Activated naive CD4-positive, alpha-beta T cell treated with anti-CD3 and anti-CD28 coated beads, Interleukin-2, amount 10 ng/mL, durations not matched to agents 7 days and 5 days (primary cell): ENCODE results near the gene PITPNC1.

ENCODE experiments used
- CTCF ChIA-PET: fragments of 350-600 bp; sonication (Branson Sonifier 250); formaldehyde crosslinking; loops from one replicate; lab custom pipeline; 2021; ENCODE audit warnings: antibody characterized with exemption; lab: Charles Lee
- DNase-seq: peaks from one replicate; pipeline ENCODE4 v3.0.0-alpha.2; 2020
- H3K27ac Mint-ChIP-seq: one replicate; pipeline ENCODE4 v1.8.0; 2021; ENCODE audit warnings: mild to moderate bottlenecking, moderate library complexity, mixed read lengths
- H3K27me3 Mint-ChIP-seq: one replicate; pipeline ENCODE4 v1.8.0; 2021; ENCODE audit warnings: mild to moderate bottlenecking, mixed read lengths
- H3K36me3 Mint-ChIP-seq: one replicate; pipeline ENCODE4 v1.8.0; 2021; ENCODE audit warnings: mixed read lengths
- H3K4me1 Mint-ChIP-seq: one replicate; pipeline ENCODE4 v1.8.0; 2021; ENCODE audit warnings: mixed read lengths
- H3K4me3 Mint-ChIP-seq: one replicate; pipeline ENCODE4 v1.8.0; 2021; ENCODE audit warnings: mild to moderate bottlenecking, moderate library complexity, mixed read lengths
- H3K9me3 Mint-ChIP-seq: one replicate; pipeline ENCODE4 v1.8.0; 2021; ENCODE audit warnings: mixed read lengths

The PITPNC1 gene

DNA sequence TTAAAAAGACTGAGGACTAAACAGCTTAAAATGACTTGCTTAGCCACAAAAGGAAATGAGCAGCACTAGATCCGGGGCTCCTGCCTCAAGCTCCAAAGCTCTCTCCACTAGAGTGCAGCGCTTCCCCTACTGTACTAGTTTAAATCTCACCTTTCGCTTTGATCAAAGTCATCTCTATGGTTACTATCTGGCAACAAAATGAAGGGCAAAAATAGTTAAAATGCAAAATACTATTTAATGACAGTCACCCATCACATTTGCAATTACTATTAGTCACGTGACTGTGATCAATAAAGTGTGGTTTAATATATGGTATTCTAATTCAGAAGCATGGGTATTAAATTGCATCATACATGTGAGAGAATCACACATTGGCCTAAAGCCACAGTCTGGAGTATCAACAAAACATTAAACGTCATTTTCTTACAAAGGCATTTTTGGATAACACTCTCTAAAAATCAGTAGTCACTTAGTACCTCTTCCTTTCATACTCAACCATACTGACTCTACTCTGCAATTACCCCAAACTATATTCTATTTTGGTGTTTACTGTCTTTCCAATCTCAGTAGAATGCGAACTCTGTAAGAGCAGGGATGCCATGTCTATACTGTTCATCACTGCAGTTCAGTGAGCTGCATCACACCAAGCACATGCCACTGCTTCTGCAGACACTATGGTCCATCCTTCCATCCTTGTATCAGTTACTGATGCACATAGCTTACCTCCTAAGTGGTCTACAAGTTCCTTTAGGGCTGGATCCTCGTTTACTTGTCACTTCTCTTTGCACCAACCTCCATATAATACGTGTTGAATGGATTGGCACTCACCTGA, 16.9 kb upstream of the PITPNC1 start:
- H3K27ac Mint-ChIP-seq: peak overlapping the region; percentile 59
- peaks cover 52% of the 10 kb centered on the region for H3K36me3 Mint-ChIP-seq
- H3K4me1 Mint-ChIP-seq: peaks cover 62% of the 10 kb centered on the region
- H3K4me3 Mint-ChIP-seq: no peak overlapping the region
- H3K27me3 Mint-ChIP-seq: no peaks in the 10 kb centered on the region
- DNase-seq: peak; percentile 70
- H3K9me3 Mint-ChIP-seq: no peaks in the 10 kb centered on the region
- CTCF ChIA-PET: interaction anchor here (0.8 to 1.9 kb wide), 9 partner anchors 9 to 328 kb away, joined by 3 to 10 read pairs (median 3); partner anchors contain the start of gene PITPNC1

- Mint-ChIP-seq H3K27me3 (no peaks in the 10 kb centered on the region), H3K4me1 (peaks cover 68% of the 10 kb centered on the region), H3K4me3 (no peak overlapping the region), H3K36me3 (peaks cover 52% of the 10 kb centered on the region), H3K27ac (peak overlapping the region; percentile 73), H3K9me3 (no peaks in the 10 kb centered on the region)
- CTCF ChIA-PET: interaction anchor here (1.0 to 1.6 kb wide), 2 partner anchors 15 to 241 kb away, joined by 3 read pairs; no protein-coding TSS in a partner anchor
- DNase-seq: no peak
Observed at GRCh38 chr17:67360880-67361279, 16.2 kb upstream of the PITPNC1 start.

DNA sequence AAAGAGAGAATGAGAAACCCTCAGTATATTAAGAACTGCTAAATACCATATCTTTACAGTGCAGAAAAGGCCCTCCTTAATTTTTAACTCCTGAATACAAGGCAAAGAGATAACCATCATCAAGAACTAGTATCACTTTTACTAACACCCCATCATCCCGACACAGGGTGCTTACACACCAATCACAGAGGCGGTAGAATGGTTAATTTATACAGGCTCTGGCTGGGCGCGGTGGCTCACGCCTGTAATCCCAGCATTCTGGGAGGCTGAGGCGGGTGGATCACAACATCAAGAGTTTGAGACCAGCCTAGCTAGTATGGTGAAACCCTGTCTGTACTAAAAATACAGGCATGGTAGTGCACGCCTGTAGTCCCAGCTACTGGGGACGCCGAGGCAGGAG, 14.9 kb upstream of the PITPNC1 start:
- Mint-ChIP-seq H3K4me1 (peaks cover 71% of the 10 kb centered on the region), H3K9me3 (no peaks in the 10 kb centered on the region), H3K36me3 (peaks cover 48% of the 10 kb centered on the region), H3K27me3 (no peaks in the 10 kb centered on the region), H3K4me3 (no peak overlapping the region), H3K27ac (no peak overlapping the region)
- no peak for DNase-seq
- CTCF ChIA-PET: interaction anchor here (1.2 to 4.7 kb wide), 3 partner anchors 13 to 240 kb away, joined by 3 to 33 read pairs (median 3); no protein-coding TSS in a partner anchor

DNA sequence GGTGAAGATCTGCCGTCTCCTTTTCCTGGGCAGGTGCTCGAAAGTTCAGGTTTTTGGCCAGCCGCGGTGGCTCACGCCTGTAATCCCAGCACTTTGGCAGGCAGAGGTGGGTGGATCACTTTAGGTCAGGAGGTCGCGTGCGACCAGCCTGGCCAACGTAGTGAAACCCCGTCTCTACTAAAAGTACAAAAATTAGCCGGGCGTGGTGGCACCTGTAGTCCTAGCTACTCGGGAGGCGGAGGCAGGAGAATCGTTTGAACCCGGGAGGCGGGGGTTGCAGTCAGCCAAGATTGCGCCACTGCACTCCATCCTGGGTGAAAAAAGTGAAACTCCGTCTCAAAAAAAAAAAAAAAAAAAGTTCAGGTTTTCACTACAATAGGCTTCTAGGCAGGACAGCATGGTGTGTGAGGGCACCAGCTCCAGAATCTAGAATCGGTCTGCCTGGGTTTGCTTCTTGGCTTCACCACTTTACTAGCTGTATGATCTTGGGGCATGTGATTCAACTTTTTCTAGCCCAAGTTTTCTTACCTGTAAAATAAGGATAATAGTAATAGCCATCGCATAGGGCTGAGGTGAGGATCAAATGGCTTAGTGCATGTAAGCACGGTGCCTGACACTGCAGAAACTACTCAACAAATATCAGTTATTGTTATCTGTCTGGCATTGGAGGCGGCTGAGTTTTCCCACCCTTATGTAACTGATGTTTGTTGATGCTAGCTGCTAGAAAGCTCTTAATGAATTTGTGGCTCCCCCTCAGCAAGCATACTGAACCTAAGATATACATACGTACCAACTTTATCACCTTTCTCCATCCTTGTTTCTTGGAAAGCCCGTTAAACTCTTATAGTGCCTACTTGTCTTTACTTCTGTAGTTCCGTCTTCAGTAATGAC, 12.0 kb upstream of the PITPNC1 start:
- Mint-ChIP-seq H3K4me3 (peak overlapping the region; percentile 96), H3K9me3 (no peaks in the 10 kb centered on the region), H3K27me3 (no peaks in the 10 kb centered on the region), H3K36me3 (peaks cover 37% of the 10 kb centered on the region), H3K27ac (peak overlapping the region; percentile 92), H3K4me1 (peaks cover 63% of the 10 kb centered on the region)
- CTCF ChIA-PET: interaction anchor here (0.6 to 4.7 kb wide), 2 partner anchors 10 to 43 kb away, joined by 3 to 33 read pairs; no protein-coding TSS in a partner anchor
- DNase-seq: no peak

DNA sequence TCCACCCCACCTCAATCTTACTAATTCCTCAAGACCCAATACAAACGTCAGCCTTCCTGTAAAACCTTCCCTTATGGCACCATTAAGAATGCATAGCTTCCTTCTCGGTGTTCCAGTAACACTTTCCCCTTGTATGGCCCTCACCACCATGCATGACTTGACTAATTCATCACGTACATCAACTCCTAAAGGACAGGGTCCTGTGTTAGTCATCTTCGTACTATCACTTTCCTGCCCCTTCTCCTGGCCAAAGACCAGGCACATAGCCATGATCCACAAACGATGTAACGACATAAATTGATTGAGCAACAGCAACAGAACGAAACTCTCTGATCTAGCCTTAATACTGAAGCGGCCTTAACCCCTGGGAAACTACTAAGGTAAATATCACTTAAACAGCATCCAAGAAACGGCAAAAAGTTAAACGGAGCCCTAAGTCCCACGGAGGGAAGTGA, 11.3 kb upstream of the PITPNC1 start:
- Mint-ChIP-seq H3K4me1 (peaks cover 57% of the 10 kb centered on the region), H3K36me3 (peaks cover 30% of the 10 kb centered on the region), H3K27me3 (no peaks in the 10 kb centered on the region), H3K9me3 (no peaks in the 10 kb centered on the region), H3K4me3 (peak overlapping the region; percentile 96), H3K27ac (peak overlapping the region; percentile 92)
- CTCF ChIA-PET: interaction anchor here (0.6 to 4.7 kb wide), 3 partner anchors 10 to 110 kb away, joined by 3 to 33 read pairs (median 3); no protein-coding TSS in a partner anchor
- no peak for DNase-seq

DNA sequence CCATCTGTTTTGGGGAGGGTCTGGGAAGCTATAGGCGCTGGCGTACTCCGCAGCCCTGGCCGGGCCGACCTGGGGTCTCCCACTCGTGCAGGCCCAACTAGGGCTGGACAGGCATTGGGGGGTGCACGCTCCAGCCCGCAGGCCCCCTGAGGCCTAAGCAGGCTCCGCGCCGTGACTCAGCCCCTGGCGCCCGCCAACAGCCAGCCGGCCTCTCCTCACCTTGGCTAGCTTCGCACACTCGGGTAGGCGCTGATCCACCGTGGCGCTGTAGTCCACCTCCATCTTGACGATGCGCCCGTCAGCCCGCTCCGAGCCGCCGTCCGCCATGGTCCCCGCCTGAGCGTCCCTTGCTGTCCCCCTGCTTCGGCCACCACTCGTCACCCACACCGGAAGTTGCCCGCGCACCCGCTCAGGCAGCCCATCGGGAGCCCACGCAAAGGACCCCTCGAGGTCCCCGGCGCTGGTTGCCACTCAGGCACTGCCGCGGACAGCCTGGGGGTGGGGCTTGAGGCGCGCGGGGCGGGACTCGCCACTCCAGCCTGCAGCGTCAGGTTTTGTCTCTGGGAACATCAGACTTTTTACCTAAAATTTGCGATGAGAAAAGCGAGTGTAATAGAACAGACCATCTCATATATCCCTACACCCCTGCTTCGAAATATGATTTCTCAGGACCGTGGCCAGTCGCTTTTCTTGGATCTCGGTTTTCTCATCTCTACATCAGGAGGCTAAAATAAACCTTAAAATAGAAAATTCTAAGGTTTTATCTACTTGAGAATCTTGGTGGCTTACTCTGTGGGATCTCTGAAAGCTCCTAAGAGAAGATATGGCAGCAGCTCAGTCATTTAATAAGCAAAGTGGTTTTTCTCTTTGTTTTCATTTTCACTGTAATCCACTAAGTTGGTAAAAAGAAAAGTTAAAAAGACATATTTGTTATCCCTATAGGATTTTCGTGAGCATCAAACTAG, 10.6 kb upstream of the PITPNC1 start, which contains the start of gene PSMD12:
Gene PSMD12 (minus strand): TSS at position 385 of the 965 bp plus-strand sequence. CDS start 58 bp downstream, at position 327.
- peak; percentile 94 for DNase-seq
- H3K4me3 Mint-ChIP-seq: peak within 1 kb of the TSS; percentile 96
- H3K27me3 Mint-ChIP-seq: no peaks in the 10 kb centered on the region
- no peaks in the 10 kb centered on the region for H3K9me3 Mint-ChIP-seq
- H3K4me1 Mint-ChIP-seq: peaks cover 52% of the 10 kb centered on the region
- CTCF ChIA-PET: interaction anchor here (0.9 to 4.7 kb wide), 2 partner anchors 9 to 109 kb away, joined by 3 to 33 read pairs; no protein-coding TSS in a partner anchor
- peak within 1 kb of the TSS; percentile 92 for H3K27ac Mint-ChIP-seq
- H3K36me3 Mint-ChIP-seq: peaks cover 26% of the 10 kb centered on the region

DNA sequence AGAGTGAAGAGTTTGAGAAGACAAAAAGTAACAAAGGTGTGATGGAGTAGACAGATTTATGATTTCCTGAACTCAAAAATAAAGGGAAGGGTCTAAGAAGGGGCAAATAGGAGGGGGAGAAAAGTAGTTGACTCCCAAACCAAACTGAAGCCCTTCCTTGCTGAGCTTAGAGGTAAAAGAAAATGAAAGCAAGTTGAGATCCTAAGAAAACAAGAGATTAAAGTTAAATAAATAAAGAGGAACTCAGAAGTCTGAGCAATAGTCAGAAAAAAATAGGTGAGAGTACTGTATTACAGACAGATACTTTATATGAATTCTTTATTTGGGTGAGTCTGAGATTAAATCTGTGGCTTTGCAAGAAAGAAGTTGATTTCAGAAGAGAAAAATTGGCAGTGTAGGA, 7.4 kb upstream of the PITPNC1 start:
- Mint-ChIP-seq H3K27ac (no peak overlapping the region), H3K4me3 (no peak overlapping the region), H3K27me3 (no peaks in the 10 kb centered on the region), H3K9me3 (no peaks in the 10 kb centered on the region), H3K4me1 (peaks cover 34% of the 10 kb centered on the region), H3K36me3 (peaks cover 10% of the 10 kb centered on the region)
- CTCF ChIA-PET: interaction anchor here (1.6 kb wide), 1 partner anchor 10 kb away, joined by 4 read pairs; no protein-coding TSS in a partner anchor
- DNase-seq: no peak

DNA sequence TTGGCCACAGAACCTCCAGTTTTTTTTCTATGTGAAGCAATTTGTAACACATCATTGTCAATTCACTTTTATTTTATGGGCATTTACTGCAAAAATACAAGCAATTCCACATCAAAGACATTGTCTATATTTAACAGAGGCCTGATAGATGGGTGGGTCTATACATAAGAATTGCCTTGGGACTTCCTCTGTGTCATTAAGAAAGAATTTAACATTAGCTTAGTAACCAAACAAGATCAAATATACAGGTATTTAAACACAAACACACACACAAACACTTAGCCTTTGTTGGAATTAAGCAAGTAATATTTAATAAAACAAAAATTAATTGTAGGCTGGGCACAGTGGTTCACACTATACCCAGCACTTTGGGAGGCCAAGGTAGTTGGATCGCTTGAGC, 4.3 kb upstream of the PITPNC1 start:
- CTCF ChIA-PET: interaction anchor here (0.6 to 2.1 kb wide), 5 partner anchors 13 to 652 kb away, joined by 3 to 7 read pairs (median 4); no protein-coding TSS in a partner anchor
- H3K4me3 Mint-ChIP-seq: no peak overlapping the region
- DNase-seq: no peak
- peaks cover 32% of the 10 kb centered on the region for H3K4me1 Mint-ChIP-seq
- no peaks in the 10 kb centered on the region for H3K36me3 Mint-ChIP-seq
- H3K9me3 Mint-ChIP-seq: no peaks in the 10 kb centered on the region
- H3K27ac Mint-ChIP-seq: no peak overlapping the region
- H3K27me3 Mint-ChIP-seq: no peaks in the 10 kb centered on the region

DNA sequence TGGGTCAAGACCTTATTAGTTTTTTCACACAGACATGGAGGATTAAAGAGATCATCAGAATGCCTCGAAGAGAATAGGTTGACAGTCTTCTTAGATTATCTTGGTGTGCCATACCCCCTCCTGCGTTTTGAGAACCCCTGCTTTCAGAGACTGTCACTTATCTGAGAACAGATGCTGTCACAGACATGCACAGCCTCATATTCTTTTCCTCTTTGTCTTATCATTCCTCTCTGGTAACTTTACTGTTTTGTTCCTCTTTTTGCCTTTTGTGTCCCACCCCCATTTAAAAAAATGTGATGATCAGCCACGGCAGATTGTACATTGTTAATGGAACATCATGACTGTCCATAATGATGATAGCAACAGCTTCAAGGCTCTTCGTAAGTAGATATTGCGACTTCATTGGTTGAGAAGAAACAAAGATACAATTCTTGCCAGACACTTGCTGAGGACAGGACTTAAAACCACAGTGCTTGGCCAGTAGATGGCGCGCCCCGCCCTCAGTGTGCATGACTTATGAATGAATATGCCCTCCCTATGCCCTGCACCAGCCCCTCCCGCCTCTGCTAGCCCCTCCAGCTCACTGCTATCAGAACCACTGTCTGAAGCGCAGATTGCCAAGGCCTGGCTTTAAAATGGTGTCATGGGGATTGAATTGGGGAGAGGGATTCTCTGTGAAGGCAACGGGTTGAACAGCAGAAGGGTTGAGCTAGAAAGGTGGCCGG, 2.6 kb upstream of the PITPNC1 start:
- Mint-ChIP-seq H3K4me1 (peaks cover 35% of the 10 kb centered on the region), H3K27ac (peak overlapping the region; percentile 66), H3K27me3 (no peaks in the 10 kb centered on the region), H3K9me3 (no peaks in the 10 kb centered on the region), H3K36me3 (peaks cover 6% of the 10 kb centered on the region), H3K4me3 (peak overlapping the region; percentile 46)
- CTCF ChIA-PET: interaction anchor here (0.6 to 7.4 kb wide), 29 partner anchors 11 to 584 kb away, joined by 3 to 104 read pairs (median 4); partner anchors contain the start of gene NOL11
- peak; percentile 93 for DNase-seq

GRCh38 chr17:67375054-67375427, 2.0 kb upstream of the PITPNC1 start:
- H3K4me3 Mint-ChIP-seq: no peak overlapping the region
- H3K36me3 Mint-ChIP-seq: peaks cover 10% of the 10 kb centered on the region
- H3K27me3 Mint-ChIP-seq: no peaks in the 10 kb centered on the region
- no peak for DNase-seq
- no peak overlapping the region for H3K27ac Mint-ChIP-seq
- no peaks in the 10 kb centered on the region for H3K9me3 Mint-ChIP-seq
- H3K4me1 Mint-ChIP-seq: peaks cover 36% of the 10 kb centered on the region
- CTCF ChIA-PET: interaction anchor here (0.6 to 7.4 kb wide), 28 partner anchors 11 to 584 kb away, joined by 3 to 104 read pairs (median 4); partner anchors contain the start of gene NOL11

DNA sequence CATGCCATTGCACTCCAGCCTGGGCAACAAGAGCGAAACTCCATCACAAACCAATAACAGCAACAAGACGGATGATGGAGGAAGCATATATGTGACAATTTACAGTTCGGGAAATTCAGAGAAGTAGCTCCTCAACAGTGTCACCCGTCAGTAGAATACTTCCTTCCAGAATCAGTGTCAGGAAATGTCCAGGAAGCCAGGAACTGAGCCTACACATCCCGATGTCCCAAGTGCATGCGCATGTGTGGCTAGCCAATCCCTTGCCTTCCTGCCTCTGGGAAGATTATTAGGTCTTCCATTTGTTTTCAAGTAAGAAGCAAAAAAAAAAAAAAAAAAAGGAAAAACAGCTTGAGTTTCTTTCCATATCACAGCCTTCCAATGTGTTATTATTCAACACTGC, 1.4 kb upstream of the PITPNC1 start:
- no peaks in the 10 kb centered on the region for H3K9me3 Mint-ChIP-seq
- DNase-seq: no peak
- CTCF ChIA-PET: interaction anchor here (0.7 to 7.4 kb wide), 23 partner anchors 12 to 449 kb away, joined by 3 to 104 read pairs (median 5); no protein-coding TSS in a partner anchor
- no peaks in the 10 kb centered on the region for H3K27me3 Mint-ChIP-seq
- H3K27ac Mint-ChIP-seq: no peak overlapping the region
- H3K4me3 Mint-ChIP-seq: peak overlapping the region; percentile 10
- peaks cover 13% of the 10 kb centered on the region for H3K36me3 Mint-ChIP-seq
- H3K4me1 Mint-ChIP-seq: peaks cover 41% of the 10 kb centered on the region

DNA sequence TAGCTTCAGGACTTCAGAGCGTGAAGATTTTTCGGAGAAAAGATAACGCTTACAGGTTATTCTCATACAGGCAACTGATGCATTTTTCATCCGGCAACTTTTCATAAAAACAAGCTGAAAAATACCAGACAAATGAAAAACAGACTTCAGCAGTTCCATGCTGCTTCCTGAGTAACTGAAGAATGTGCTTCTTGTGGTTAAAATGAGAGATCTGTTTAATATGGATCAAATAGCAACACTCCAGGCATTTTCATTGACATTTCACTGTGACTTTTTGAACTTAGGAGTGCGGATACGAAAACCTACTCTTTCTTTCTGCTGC, 705 bp upstream of the PITPNC1 start:
- H3K4me3 Mint-ChIP-seq: peak overlapping the region; percentile 86
- no peaks in the 10 kb centered on the region for H3K27me3 Mint-ChIP-seq
- H3K27ac Mint-ChIP-seq: peak overlapping the region; percentile 96
- no peaks in the 10 kb centered on the region for H3K9me3 Mint-ChIP-seq
- CTCF ChIA-PET: interaction anchor here (0.7 to 7.4 kb wide), 17 partner anchors 12 to 341 kb away, joined by 3 to 104 read pairs (median 10); no protein-coding TSS in a partner anchor
- no peak for DNase-seq
- peaks cover 41% of the 10 kb centered on the region for H3K4me1 Mint-ChIP-seq
- peaks cover 13% of the 10 kb centered on the region for H3K36me3 Mint-ChIP-seq
